Suprapubic skin (tissue), 4 donors: ENCODE measurements around the gene IL1RAPL2. TPM values are rescaled to one million over a fixed set of nuclear protein-coding genes. Genes with fewer than 3 reads are reported as not detected.

Source experiments
- DNase-seq, 2 donors: peaks; one replicate each; pipeline ENCODE4 v3.0.0-alpha.2; 2019; ENCODE audit warnings: low spot score in 2 of 2
- H3K27ac ChIP-seq: fragments of 200-600 bp; sonication (generic); one replicate; pipeline ENCODE4 v1.5.1; 2019
- H3K27me3 ChIP-seq: fragments of 200-600 bp; sonication (generic); one replicate; pipeline ENCODE4 v1.5.1; 2019
- H3K36me3 ChIP-seq: fragments of 200-600 bp; sonication (generic); one replicate; pipeline ENCODE4 v1.5.1; 2019
- H3K4me1 ChIP-seq: fragments of 200-600 bp; sonication (generic); one replicate; pipeline ENCODE4 v1.5.1; 2019
- H3K4me3 ChIP-seq: fragments of 200-600 bp; sonication (generic); one replicate; pipeline ENCODE4 v1.5.1; 2019; ENCODE audit warnings: mild to moderate bottlenecking
- H3K9me3 ChIP-seq: fragments of 200-600 bp; sonication (generic); one replicate; pipeline ENCODE4 v1.5.1; 2019
- CTCF ChIP-seq, 2 donors: fragments of 200-600 bp in 1 of 2; fragments of 450-650 bp in 1 of 2; sonication (generic) in 1 of 2; IDR thresholded peaks; one replicate each; pipeline ENCODE4 v1.5.1; 2016 to 2019; ENCODE audit warnings: antibody characterized with exemption in 2 of 2, mild to moderate bottlenecking in 1 of 2, moderate library complexity in 1 of 2
- EP300 ChIP-seq: sonication (generic); formaldehyde crosslinking; IDR thresholded peaks from one replicate; pipeline ENCODE4 v1.6.1; 2017; ENCODE audit warnings: antibody characterized with exemption
- POLR2A ChIP-seq, 2 donors: fragments of 450-650 bp; IDR thresholded peaks; one replicate each; pipeline ENCODE4 v1.6.1; 2017; ENCODE audit warnings: antibody characterized with exemption in 2 of 2, mild to moderate bottlenecking in 2 of 2, moderate library complexity in 2 of 2
- POLR2AphosphoS5 ChIP-seq, 3 donors: sonication (generic); formaldehyde crosslinking; IDR thresholded peaks; one replicate each; pipeline ENCODE4 v1.6.1; 2017; ENCODE audit warnings: antibody characterized with exemption in 3 of 3
- WGBS: methylation state at CpG from one replicate; pipeline ENCODE4 v1.1.5; 2018; 5-methylcytosine and 5-hydroxymethylcytosine counted together
- total RNA-seq, 4 donors: library from RNA; depleted of rRNA; stranded (reverse); fragments of >200 nt; gene quantifications; one replicate each; pipeline ENCODE4 v1.1.0, GENCODE V29; 2016

IL1RAPL2 gene
- total RNA-seq, 4 donors from 2014 or later = 0.21 to 0.42 (median 0.25) TPM; not detected in 1

DNA sequence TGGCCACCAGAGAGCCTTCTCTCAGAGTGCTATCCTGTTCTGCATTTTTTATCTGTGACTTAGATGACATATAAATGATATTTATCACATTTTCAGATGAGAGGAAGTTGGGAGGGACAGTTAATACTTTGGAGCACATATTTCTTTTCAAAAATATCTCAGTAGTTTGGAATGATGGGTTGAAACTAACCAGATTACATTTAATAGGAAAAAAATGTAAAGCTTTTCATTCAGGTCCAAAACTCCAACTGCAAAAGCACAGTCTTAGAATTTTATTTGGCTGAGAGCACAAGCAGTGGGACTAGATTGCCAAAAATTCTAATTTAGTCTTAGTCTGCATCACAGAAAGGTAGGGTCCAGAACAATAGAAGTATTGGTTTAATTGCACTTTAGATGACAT is 902.7 kb downstream of the IL1RAPL2 start:
- Histone ChIP-seq H3K27me3 (no peaks in the 10 kb centered on the region), H3K4me3 (no peak overlapping the region), H3K36me3 (no peaks in the 10 kb centered on the region), H3K4me1 (no peaks in the 10 kb centered on the region), H3K27ac (no peak overlapping the region), H3K9me3 (no peaks in the 10 kb centered on the region)
- TF ChIP-seq POLR2A (IDR thresholded peaks at IDR 0.05) = no peak
- TF ChIP-seq CTCF (IDR thresholded peaks at IDR 0.05) = no peak
- TF ChIP-seq POLR2AphosphoS5 (IDR thresholded peaks at IDR 0.05) = no peak
- no peak for TF ChIP-seq EP300
- no peak for DNase-seq

DNA sequence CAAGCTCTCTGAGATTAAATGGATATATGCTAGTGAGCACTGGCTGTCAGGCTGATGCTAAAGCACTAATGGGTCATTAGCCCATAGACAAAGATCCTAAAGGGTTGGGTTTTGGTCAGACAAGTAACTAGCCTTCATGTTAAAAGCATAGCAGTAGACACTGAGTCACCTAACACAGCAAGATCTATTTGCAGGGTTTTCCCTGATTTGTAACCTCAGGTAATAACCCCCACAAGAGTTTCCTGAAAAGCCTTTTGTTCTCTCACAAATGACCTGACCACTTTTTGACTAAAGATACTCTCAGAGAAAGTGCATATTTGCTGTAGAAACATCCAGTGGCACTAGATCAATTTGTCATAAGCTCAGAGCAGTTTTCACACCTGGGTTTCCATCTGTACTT is 905.6 kb downstream of the IL1RAPL2 start:
- Histone ChIP-seq H3K27me3 (no peaks in the 10 kb centered on the region), H3K27ac (no peak overlapping the region)
- TF ChIP-seq POLR2A (IDR thresholded peaks at IDR 0.05) (no peak), POLR2AphosphoS5 (IDR thresholded peaks at IDR 0.05) (no peak), CTCF (IDR thresholded peaks at IDR 0.05) (no peak), EP300 (no peak)

DNA sequence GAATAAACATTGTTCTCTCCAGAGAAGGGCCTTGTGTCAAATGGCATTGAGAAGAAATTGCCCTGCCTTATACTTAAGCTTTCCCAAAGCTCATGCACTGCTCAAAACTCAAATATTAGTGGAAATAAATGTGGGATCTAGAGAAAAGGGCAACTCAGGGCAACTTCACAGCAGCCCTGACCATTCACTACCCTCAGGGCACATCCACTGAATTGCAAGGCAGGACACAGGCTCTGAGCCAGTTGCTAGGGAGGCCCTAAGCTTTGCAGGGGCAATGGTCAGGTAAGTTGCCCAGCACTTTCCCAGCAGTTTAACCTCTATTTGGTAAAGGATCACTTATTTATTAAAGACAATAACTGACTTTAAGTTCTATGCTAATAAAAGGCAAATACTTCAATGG is 909.8 kb downstream of the IL1RAPL2 start:
- TF ChIP-seq POLR2AphosphoS5 (IDR thresholded peaks at IDR 0.05) (no peak), POLR2A (IDR thresholded peaks at IDR 0.05) (no peak), EP300 (no peak), CTCF (IDR thresholded peaks at IDR 0.05) (no peak)
- no peak for DNase-seq
- Histone ChIP-seq H3K4me1 (no peaks in the 10 kb centered on the region), H3K27ac (no peak overlapping the region), H3K9me3 (no peaks in the 10 kb centered on the region), H3K36me3 (no peaks in the 10 kb centered on the region), H3K27me3 (no peaks in the 10 kb centered on the region), H3K4me3 (no peak overlapping the region)

More for the DNA sequence above, 905.6 kb downstream of the IL1RAPL2 start:
- Histone ChIP-seq H3K4me3 (no peak overlapping the region), H3K36me3 (no peaks in the 10 kb centered on the region), H3K4me1 (no peaks in the 10 kb centered on the region), H3K9me3 (no peaks in the 10 kb centered on the region)
- DNase-seq = no peak

DNA sequence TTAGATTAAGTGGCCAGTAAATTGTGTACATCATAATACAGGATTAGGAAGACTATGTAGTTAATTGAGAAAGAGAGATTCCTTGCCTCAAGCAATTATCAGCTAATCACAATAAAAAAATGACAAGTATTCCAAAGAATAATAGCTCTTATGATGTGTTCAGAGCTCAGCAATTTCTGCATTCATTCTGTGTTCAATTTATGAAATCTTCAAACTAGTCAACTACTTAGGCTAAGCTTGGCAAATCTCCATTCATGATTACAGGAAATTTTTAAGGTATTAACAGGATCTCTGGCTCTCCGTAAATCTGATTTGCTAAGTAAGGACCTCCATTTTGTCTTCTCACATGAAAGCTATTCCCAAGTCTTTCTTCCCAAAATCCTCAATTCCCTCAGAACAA is 911.4 kb downstream of the IL1RAPL2 start:
- DNase-seq = no peak
- Histone ChIP-seq H3K27ac (no peak overlapping the region), H3K36me3 (no peaks in the 10 kb centered on the region), H3K9me3 (no peaks in the 10 kb centered on the region), H3K4me1 (no peaks in the 10 kb centered on the region), H3K27me3 (no peaks in the 10 kb centered on the region), H3K4me3 (no peak overlapping the region)
- no peak for TF ChIP-seq CTCF (IDR thresholded peaks at IDR 0.05)
- TF ChIP-seq EP300 = no peak
- WGBS = 78% methylated on average over 1 of the region's 1 CpG

DNA sequence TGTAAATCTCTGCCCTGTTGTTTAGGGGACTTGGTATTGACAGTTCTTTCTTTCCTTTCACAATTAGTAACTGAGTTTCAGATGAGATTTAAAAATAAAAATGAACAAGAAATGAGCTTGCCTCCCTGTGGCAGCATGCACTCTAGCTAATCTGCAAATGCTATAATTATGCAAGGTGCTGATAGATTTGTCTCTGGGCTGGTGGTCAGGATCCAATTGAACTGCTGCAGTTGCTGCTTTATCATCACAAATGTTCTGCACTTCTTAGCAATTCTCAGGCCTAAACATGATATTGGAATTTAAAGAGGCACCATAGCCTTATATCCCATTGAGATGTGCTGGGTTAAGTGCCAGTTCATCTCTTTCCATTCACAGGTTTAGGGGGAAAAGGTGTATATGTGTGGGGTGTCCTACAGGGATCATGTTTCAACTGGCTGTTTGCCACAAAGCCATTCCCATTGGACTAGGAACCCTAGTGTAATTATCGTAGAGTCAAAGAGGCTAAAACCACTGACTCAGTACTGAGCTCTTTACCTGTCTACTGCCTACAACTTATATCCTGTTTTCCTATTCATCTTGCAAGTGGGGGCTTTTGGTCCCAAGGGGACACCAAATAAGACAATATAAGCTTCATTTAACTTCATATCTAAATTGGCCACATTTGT is 914.8 kb downstream of the IL1RAPL2 start:
- WGBS = 70% methylated on average over 1 of the region's 1 CpG
- TF ChIP-seq POLR2AphosphoS5 (IDR thresholded peaks at IDR 0.05) = no peak
- TF ChIP-seq EP300 = no peak
- TF ChIP-seq CTCF (IDR thresholded peaks at IDR 0.05) = no peak
- no peak for TF ChIP-seq POLR2A (IDR thresholded peaks at IDR 0.05)

More for the DNA sequence above, 914.8 kb downstream of the IL1RAPL2 start:
- Histone ChIP-seq H3K4me1 (no peaks in the 10 kb centered on the region), H3K9me3 (no peaks in the 10 kb centered on the region), H3K27ac (no peak overlapping the region), H3K36me3 (no peaks in the 10 kb centered on the region), H3K27me3 (no peaks in the 10 kb centered on the region), H3K4me3 (no peak overlapping the region)
- DNase-seq = no peak
